K562 (cell line): ENCODE measurements around the gene LTBP1.

ENCODE experiments used
- BHLHE40 ChIP-seq: IDR thresholded peaks from 2 replicates; pipeline ENCODE4 v1.6.1; 2011; ENCODE audit warnings: low read length, improper control_type of control experiment
- CEBPB ChIP-seq: fragments of 450-650 bp; IDR thresholded peaks from 2 replicates; pipeline ENCODE4 v1.6.1; 2016; ENCODE audit warnings: missing genetic modification characterization, missing compliant biosample characterization
- CHD2 ChIP-seq: IDR thresholded peaks from 2 replicates; pipeline ENCODE4 v1.6.1; 2011; ENCODE audit warnings: low read depth, low read length
- CREB1 ChIP-seq, 2 experiments: sonication (generic) in 1 of 2; formaldehyde crosslinking in 1 of 2; IDR thresholded peaks; 2 replicates each; pipeline versions ENCODE4 v1.6.1 to v1.8.0; 2012 to 2022; ENCODE audit warnings: inconsistent platforms in 1 of 2, mild to moderate bottlenecking in 1 of 2, missing genetic modification reagents in 1 of 2, moderate library complexity in 1 of 2
- DEAF1 ChIP-seq: fragments of 450-650 bp; formaldehyde crosslinking; IDR thresholded peaks from 2 replicates; pipeline ENCODE4 v1.4.0; 2020; ENCODE audit warnings: mild to moderate bottlenecking, moderate library complexity
- ERF ChIP-seq: fragments of 450-650 bp; formaldehyde crosslinking; IDR thresholded peaks from 2 replicates; pipeline ENCODE4 v1.4.0; 2020; ENCODE audit warnings: mild to moderate bottlenecking, mixed read lengths
- FOXM1 ChIP-seq, 2 experiments: fragments of 450-650 bp in 1 of 2; sonication (generic) in 1 of 2; formaldehyde crosslinking in 1 of 2; IDR thresholded peaks; 2 replicates each; pipeline versions ENCODE4 v1.6.1 to v1.9.0; 2017 to 2022; ENCODE audit warnings: low read depth in 2 of 2, mild to moderate bottlenecking in 2 of 2, missing genetic modification reagents in 1 of 2, moderate library complexity in 1 of 2
- KDM1A ChIP-seq, 2 experiments: fragments of 450-650 bp; IDR thresholded peaks; 2 replicates each; pipeline ENCODE4 v1.6.1; 2016; ENCODE audit warnings: mild to moderate bottlenecking in 2 of 2
- SPI1 ChIP-seq: IDR thresholded peaks from 2 replicates; pipeline ENCODE4 v1.6.1; 2011; ENCODE audit warnings: low read depth, low read length, control low read depth, borderline replicate concordance
- TARDBP ChIP-seq: fragments of 450-650 bp; IDR thresholded peaks from 2 replicates; pipeline ENCODE4 v1.6.1; 2016
- ZFX ChIP-seq: sonication (generic); formaldehyde crosslinking; IDR thresholded peaks from 2 replicates; pipeline ENCODE4 v1.8.0; 2022; ENCODE audit warnings: mild to moderate bottlenecking, missing genetic modification reagents, moderate library complexity
- ZZZ3 ChIP-seq: fragments of 450-650 bp; IDR thresholded peaks from 2 replicates; pipeline ENCODE4 v1.6.1; 2016; ENCODE audit warnings: antibody characterized with exemption, mild to moderate bottlenecking, moderate library complexity
- TF ChIP-seq, protein P1 (sequence below): fragments of 450-650 bp; formaldehyde crosslinking; IDR thresholded peaks from 2 replicates; pipeline ENCODE4 v1.4.0; 2022; ENCODE audit warnings: missing genetic modification characterization
- TF ChIP-seq, protein P2 (sequence below), 3 experiments: IDR thresholded peaks in 2 of 3; conservative IDR thresholded peaks in 1 of 3; 2 replicates each; pipeline ENCODE4 v1.5.1; 2011 to 2012; ENCODE audit warnings: low read length in 3 of 3, mild to moderate bottlenecking in 3 of 3, control low read depth in 2 of 3, improper control_type of control experiment in 1 of 3, inconsistent platforms in 1 of 3, low read depth in 1 of 3, mixed read lengths in 1 of 3, moderate library complexity in 1 of 3; ENCODE audit not compliant: insufficient read depth in 2 of 3

DNA sequence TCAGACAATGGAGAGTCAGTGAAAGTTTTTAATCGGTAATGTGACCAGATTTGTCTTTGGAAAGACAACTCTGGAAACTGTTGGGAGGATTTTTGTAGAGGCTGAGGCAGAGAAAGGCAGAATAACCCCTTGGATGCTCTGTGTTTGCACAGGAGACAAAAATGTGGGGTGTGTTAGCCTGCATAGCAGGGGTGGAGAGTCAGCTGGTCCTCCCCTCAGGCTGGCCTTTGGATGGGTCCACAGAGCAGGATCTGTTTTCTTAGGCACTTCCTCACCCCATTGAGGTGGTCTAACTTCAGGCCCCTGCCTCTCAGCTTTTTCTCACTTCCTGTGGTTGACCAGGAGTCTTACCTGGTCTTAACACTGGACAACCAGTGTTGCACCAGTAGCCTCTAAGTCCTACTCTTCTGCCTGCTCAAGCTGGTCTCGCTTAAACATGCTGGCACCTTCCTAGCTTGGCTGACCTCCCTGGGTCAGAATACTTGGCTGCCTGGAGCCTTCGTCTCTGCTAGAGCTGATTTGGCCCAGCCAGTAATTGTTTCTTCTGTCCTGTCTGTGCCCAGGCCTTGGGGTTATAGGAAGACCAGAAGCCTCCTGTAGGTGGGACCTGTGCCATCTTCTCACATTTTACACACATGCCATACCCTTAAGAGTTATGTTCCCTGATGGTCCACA lies 269.9 kb downstream of the LTBP1 start:
- TF ChIP-seq TARDBP: no peak
- no peak for TF ChIP-seq DEAF1 (CRISPR knock-in tag)
- no peak for TF ChIP-seq ZFX (CRISPR knock-in tag)
- TF ChIP-seq CREB1 (IDR thresholded peaks at IDR 0.05): no peak
- no peak for TF ChIP-seq CREB1 (CRISPR knock-in tag; IDR thresholded peaks at IDR 0.05)
- no peak for TF ChIP-seq BHLHE40
- no peak for TF ChIP-seq CEBPB (tag)
- TF ChIP-seq, protein P1, sequence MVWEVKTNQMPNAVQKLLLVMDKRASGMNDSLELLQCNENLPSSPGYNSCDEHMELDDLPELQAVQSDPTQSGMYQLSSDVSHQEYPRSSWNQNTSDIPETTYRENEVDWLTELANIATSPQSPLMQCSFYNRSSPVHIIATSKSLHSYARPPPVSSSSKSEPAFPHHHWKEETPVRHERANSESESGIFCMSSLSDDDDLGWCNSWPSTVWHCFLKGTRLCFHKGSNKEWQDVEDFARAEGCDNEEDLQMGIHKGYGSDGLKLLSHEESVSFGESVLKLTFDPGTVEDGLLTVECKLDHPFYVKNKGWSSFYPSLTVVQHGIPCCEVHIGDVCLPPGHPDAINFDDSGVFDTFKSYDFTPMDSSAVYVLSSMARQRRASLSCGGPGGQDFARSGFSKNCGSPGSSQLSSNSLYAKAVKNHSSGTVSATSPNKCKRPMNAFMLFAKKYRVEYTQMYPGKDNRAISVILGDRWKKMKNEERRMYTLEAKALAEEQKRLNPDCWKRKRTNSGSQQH: no peak
- TF ChIP-seq ZZZ3: no peak
- no peak for TF ChIP-seq CHD2
- TF ChIP-seq KDM1A (IDR thresholded peaks at IDR 0.05): no peak
- TF ChIP-seq ERF (CRISPR knock-in tag): no peak
- TF ChIP-seq, protein P2, sequence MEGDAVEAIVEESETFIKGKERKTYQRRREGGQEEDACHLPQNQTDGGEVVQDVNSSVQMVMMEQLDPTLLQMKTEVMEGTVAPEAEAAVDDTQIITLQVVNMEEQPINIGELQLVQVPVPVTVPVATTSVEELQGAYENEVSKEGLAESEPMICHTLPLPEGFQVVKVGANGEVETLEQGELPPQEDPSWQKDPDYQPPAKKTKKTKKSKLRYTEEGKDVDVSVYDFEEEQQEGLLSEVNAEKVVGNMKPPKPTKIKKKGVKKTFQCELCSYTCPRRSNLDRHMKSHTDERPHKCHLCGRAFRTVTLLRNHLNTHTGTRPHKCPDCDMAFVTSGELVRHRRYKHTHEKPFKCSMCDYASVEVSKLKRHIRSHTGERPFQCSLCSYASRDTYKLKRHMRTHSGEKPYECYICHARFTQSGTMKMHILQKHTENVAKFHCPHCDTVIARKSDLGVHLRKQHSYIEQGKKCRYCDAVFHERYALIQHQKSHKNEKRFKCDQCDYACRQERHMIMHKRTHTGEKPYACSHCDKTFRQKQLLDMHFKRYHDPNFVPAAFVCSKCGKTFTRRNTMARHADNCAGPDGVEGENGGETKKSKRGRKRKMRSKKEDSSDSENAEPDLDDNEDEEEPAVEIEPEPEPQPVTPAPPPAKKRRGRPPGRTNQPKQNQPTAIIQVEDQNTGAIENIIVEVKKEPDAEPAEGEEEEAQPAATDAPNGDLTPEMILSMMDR (IDR thresholded peaks at IDR 0.05 in 2 of 3, conservative IDR thresholded peaks at IDR 0.05 in 1 of 3; ENCODE audit: insufficient read depth in 2 of 3, low read depth in 1 of 3, low read length in 3 of 3): no peak
- TF ChIP-seq FOXM1 (IDR thresholded peaks at IDR 0.05; ENCODE audit: low read depth): no peak
- TF ChIP-seq FOXM1 (CRISPR knock-in tag; IDR thresholded peaks at IDR 0.05; ENCODE audit: low read depth): no peak
- TF ChIP-seq SPI1: no peak
